ENCODE data around the gene AMIGO3.

AMIGO3 gene

GRCh38 chr3:49713336-49714105, 6.0 kb downstream of the AMIGO3 start:
- Histone ChIP-seq H3K4me1 (ENCODE audit: control insufficient read depth in 5 of 5, insufficient read depth in 5 of 5, low read length in 5 of 5) (peaks cover 0 to 8% (median 3%) of the 10 kb centered on the region in 5 donors), H3K27me3 (ENCODE audit: control insufficient read depth in 5 of 5, insufficient read depth in 4 of 5, low read length in 5 of 5) (no peaks in the 10 kb centered on the region), H3K4me3 (ENCODE audit: low read depth in 1 of 5, low read length in 5 of 5) (no peak overlapping the region), H3K9ac (ENCODE audit: low read length in 5 of 5) (no peak overlapping the region), H3K36me3 (ENCODE audit: control insufficient read depth in 5 of 5, insufficient read depth in 5 of 5, low read length in 5 of 5) (peaks cover 0 to 56% (median 31%) of the 10 kb centered on the region in 5 donors), H3K9me3 (ENCODE audit: control insufficient read depth in 5 of 5, low read length in 5 of 5) (no peaks in the 10 kb centered on the region), H3K27ac (ENCODE audit: low read depth, low read length) (no peak overlapping the region)

DNA sequence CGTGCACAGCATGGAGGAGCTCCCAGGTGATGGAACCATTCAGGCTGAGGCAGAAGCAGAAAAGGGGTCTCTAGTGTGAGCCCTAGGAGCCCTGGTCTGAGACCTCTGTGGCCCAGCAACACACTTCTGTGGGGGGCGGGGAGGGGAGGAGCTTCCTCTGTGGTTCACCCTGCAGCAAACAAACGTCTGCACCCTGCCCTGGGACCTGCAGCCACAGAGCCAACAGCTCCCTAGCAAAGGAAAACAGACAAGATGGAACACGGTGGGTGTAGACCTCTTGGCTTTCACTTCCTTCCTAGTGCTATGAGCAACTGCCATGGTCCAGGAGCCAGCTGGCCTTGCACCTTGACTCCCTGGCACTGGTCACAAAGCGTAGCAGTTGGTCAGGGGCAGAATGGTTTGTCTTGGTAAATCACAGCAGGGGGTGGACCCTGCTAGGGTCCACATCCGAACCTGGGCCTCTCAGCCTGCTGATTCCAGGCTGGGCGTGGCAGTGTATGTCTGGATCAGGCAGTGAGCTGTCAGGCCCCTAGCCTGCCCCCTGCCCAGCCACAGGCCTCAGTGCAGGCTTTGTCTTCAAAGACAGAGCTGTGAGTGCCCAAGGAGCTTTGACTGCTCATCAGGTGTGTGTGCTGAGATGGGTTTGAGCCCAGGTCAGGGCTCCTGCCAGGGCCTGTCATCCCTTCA, 6.7 kb downstream of the AMIGO3 start:
- Histone ChIP-seq H3K4me1 (ENCODE audit: control insufficient read depth in 5 of 5, insufficient read depth in 5 of 5, low read length in 5 of 5) (peaks cover 0 to 3% (median 0%) of the 10 kb centered on the region in 5 donors), H3K36me3 (ENCODE audit: control insufficient read depth in 5 of 5, insufficient read depth in 5 of 5, low read length in 5 of 5) (peaks cover 0 to 61% (median 37%) of the 10 kb centered on the region in 5 donors), H3K27ac (ENCODE audit: low read depth, low read length) (no peak overlapping the region), H3K4me3 (ENCODE audit: low read depth in 1 of 5, low read length in 5 of 5) (no peak overlapping the region), H3K9me3 (ENCODE audit: control insufficient read depth in 5 of 5, low read length in 5 of 5) (no peaks in the 10 kb centered on the region), H3K9ac (ENCODE audit: low read length in 5 of 5) (no peak overlapping the region), H3K27me3 (ENCODE audit: control insufficient read depth in 5 of 5, insufficient read depth in 4 of 5, low read length in 5 of 5) (no peaks in the 10 kb centered on the region)

DNA sequence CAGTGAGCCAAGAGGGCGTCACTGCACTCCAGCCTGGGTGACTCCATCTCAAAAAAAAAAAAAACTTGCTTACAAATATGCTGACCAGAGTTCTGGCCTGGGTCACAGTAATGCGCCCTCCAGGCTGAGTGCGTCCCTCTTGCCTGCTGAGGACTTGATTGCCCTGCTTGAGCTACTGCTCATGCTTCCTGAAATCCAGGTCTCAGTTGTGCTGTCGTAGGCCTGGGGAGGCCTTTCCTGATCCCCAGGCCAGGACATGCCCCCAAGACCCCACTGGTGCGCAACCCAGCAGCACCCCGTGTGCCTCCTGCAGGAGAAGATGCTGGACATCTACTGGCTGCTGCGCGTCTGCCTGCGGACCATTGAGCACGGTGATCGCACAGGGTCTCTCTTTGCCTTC, 7.3 kb downstream of the AMIGO3 start:
- peaks cover 0 to 3% (median 0%) of the 10 kb centered on the region in 5 donors for H3K4me1 ChIP-seq (ENCODE audit: control insufficient read depth in 5 of 5, insufficient read depth in 5 of 5, low read length in 5 of 5)
- peaks cover 0 to 64% (median 40%) of the 10 kb centered on the region in 5 donors for H3K36me3 ChIP-seq (ENCODE audit: control insufficient read depth in 5 of 5, insufficient read depth in 5 of 5, low read length in 5 of 5)
- H3K9me3 ChIP-seq (ENCODE audit: control insufficient read depth in 5 of 5, low read length in 5 of 5) = no peaks in the 10 kb centered on the region
- no peak overlapping the region for H3K9ac ChIP-seq (ENCODE audit: low read length in 5 of 5)
- no peak overlapping the region for H3K27ac ChIP-seq (ENCODE audit: low read depth, low read length)
- no peaks in the 10 kb centered on the region for H3K27me3 ChIP-seq (ENCODE audit: control insufficient read depth in 5 of 5, insufficient read depth in 4 of 5, low read length in 5 of 5)
- no peak overlapping the region for H3K4me3 ChIP-seq (ENCODE audit: low read depth in 1 of 5, low read length in 5 of 5)

- H3K36me3 ChIP-seq (ENCODE audit: control insufficient read depth in 5 of 5, insufficient read depth in 5 of 5, low read length in 5 of 5) = peaks cover 0 to 69% (median 44%) of the 10 kb centered on the region in 5 donors
Observed at GRCh38 chr3:49711489-49711888, 8.0 kb downstream of the AMIGO3 start.

DNA sequence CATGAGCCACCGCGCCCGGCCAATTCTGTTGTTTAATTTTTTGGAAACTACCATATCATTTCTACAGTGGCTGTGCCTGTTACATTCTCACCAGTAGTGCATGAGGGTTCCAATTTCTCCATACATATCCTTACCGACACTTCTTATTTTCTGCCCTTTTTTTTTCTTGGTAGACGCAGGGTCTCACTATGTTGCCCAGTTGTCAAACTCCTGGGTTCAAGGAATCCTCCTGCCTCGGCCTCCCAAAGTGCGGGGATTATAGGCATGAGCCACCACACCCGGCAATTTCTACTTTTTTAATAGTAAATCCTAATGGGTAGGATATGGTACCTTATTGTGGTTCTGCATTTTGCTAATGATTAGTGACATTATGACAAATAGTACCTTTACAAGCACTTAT, 9.6 kb downstream of the AMIGO3 start:
- no peak overlapping the region for H3K4me3 ChIP-seq (ENCODE audit: low read depth in 1 of 5, low read length in 5 of 5)
- H3K9me3 ChIP-seq (ENCODE audit: control insufficient read depth in 5 of 5, low read length in 5 of 5) = no peaks in the 10 kb centered on the region
- H3K9ac ChIP-seq (ENCODE audit: low read length in 5 of 5) = no peak overlapping the region
- peaks cover 0 to 69% (median 49%) of the 10 kb centered on the region in 5 donors for H3K36me3 ChIP-seq (ENCODE audit: control insufficient read depth in 5 of 5, insufficient read depth in 5 of 5, low read length in 5 of 5)
- H3K27ac ChIP-seq (ENCODE audit: low read depth, low read length) = no peak overlapping the region
- no peaks in the 10 kb centered on the region for H3K4me1 ChIP-seq (ENCODE audit: control insufficient read depth in 5 of 5, insufficient read depth in 5 of 5, low read length in 5 of 5)
- no peaks in the 10 kb centered on the region for H3K27me3 ChIP-seq (ENCODE audit: control insufficient read depth in 5 of 5, insufficient read depth in 4 of 5, low read length in 5 of 5)

More at GRCh38 chr3:49711489-49711888, 8.0 kb downstream of the AMIGO3 start:
- Histone ChIP-seq H3K27me3 (ENCODE audit: control insufficient read depth in 5 of 5, insufficient read depth in 4 of 5, low read length in 5 of 5) (no peaks in the 10 kb centered on the region), H3K4me1 (ENCODE audit: control insufficient read depth in 5 of 5, insufficient read depth in 5 of 5, low read length in 5 of 5) (no peaks in the 10 kb centered on the region), H3K9ac (ENCODE audit: low read length in 5 of 5) (no peak overlapping the region), H3K27ac (ENCODE audit: low read depth, low read length) (no peak overlapping the region), H3K9me3 (ENCODE audit: control insufficient read depth in 5 of 5, low read length in 5 of 5) (no peaks in the 10 kb centered on the region), H3K4me3 (ENCODE audit: low read depth in 1 of 5, low read length in 5 of 5) (no peak overlapping the region)

DNA sequence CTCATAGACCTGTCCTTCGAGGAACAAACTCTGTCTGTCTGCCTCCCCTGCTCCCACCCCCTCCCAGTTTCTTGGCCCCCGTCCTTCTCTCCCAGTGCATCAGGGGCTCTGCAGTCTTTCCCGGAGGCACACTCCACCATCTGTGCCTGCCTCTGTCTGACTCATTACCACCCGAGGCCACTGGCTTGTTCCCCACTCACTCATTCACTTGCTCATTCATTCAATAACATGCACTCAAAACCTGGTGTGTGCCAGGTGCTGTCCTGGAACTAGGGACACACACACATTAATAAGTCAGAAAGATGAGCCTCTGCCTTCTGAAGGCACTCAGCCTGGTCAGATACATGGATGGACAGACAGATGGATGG, 12.4 kb downstream of the AMIGO3 start:
- H3K9me3 ChIP-seq (ENCODE audit: control insufficient read depth in 5 of 5, low read length in 5 of 5) = no peaks in the 10 kb centered on the region
- no peaks in the 10 kb centered on the region for H3K27me3 ChIP-seq (ENCODE audit: control insufficient read depth in 5 of 5, insufficient read depth in 4 of 5, low read length in 5 of 5)
- peak overlapping the region in 1 of 5 donors; percentile 26 for H3K9ac ChIP-seq (ENCODE audit: low read length in 5 of 5)
- no peak overlapping the region for H3K4me3 ChIP-seq (ENCODE audit: low read depth in 1 of 5, low read length in 5 of 5)
- no peaks in the 10 kb centered on the region for H3K4me1 ChIP-seq (ENCODE audit: control insufficient read depth in 5 of 5, insufficient read depth in 5 of 5, low read length in 5 of 5)
- H3K27ac ChIP-seq (ENCODE audit: low read depth, low read length) = no peak overlapping the region
- peaks cover 0 to 68% (median 54%) of the 10 kb centered on the region in 5 donors for H3K36me3 ChIP-seq (ENCODE audit: control insufficient read depth in 5 of 5, insufficient read depth in 5 of 5, low read length in 5 of 5)

DNA sequence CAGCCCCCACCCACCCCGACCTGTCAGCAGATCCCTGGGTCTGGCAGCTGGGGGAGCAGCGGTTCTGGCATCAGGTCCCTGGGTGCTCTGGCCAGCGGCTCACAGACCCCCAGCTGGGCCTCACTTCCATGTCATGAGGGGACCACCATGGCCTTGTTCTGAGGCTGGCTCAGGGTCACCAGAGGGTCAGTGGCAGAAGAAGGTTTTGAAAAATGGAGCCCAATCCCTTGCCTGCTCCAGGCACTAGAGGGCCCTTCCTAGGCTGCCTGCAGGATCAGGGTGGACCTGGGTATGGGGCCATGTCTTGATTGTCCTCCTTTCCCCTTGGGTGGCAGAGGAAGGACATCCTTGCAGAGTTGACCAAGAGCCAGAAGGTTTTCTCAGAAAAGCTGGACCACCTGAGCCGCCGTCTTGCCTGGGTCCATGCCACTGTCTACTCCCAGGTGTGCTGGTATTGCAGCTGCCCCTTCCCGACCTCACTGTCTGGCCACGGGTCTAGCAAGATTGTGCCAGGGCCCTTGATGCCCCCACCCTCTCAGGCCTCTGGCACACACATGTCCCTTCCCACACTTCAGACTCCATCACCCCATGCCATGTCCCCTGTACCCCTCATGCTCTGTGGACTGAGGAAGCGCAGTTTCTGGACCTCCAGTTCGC, 12.9 kb downstream of the AMIGO3 start:
- Histone ChIP-seq H3K9ac (ENCODE audit: low read length in 5 of 5) (peak overlapping the region in 1 of 5 donors; percentile 23), H3K36me3 (ENCODE audit: control insufficient read depth in 5 of 5, insufficient read depth in 5 of 5, low read length in 5 of 5) (peaks cover 0 to 68% (median 57%) of the 10 kb centered on the region in 5 donors), H3K27ac (ENCODE audit: low read depth, low read length) (no peak overlapping the region), H3K4me1 (ENCODE audit: control insufficient read depth in 5 of 5, insufficient read depth in 5 of 5, low read length in 5 of 5) (no peaks in the 10 kb centered on the region), H3K4me3 (ENCODE audit: low read depth in 1 of 5, low read length in 5 of 5) (no peak overlapping the region), H3K9me3 (ENCODE audit: control insufficient read depth in 5 of 5, low read length in 5 of 5) (no peaks in the 10 kb centered on the region), H3K27me3 (ENCODE audit: control insufficient read depth in 5 of 5, insufficient read depth in 4 of 5, low read length in 5 of 5) (no peaks in the 10 kb centered on the region)

GRCh38 chr3:49705390-49705960, 14.0 kb downstream of the AMIGO3 start:
- Histone ChIP-seq H3K27me3 (ENCODE audit: control insufficient read depth in 5 of 5, insufficient read depth in 4 of 5, low read length in 5 of 5) (no peaks in the 10 kb centered on the region), H3K9me3 (ENCODE audit: control insufficient read depth in 5 of 5, low read length in 5 of 5) (no peaks in the 10 kb centered on the region), H3K9ac (ENCODE audit: low read length in 5 of 5) (no peak overlapping the region), H3K4me3 (ENCODE audit: low read depth in 1 of 5, low read length in 5 of 5) (no peak overlapping the region), H3K36me3 (ENCODE audit: control insufficient read depth in 5 of 5, insufficient read depth in 5 of 5, low read length in 5 of 5) (peaks cover 0 to 73% (median 63%) of the 10 kb centered on the region in 5 donors), H3K27ac (ENCODE audit: low read depth, low read length) (no peak overlapping the region), H3K4me1 (ENCODE audit: control insufficient read depth in 5 of 5, insufficient read depth in 5 of 5, low read length in 5 of 5) (peaks cover 0 to 3% (median 0%) of the 10 kb centered on the region in 5 donors)

DNA sequence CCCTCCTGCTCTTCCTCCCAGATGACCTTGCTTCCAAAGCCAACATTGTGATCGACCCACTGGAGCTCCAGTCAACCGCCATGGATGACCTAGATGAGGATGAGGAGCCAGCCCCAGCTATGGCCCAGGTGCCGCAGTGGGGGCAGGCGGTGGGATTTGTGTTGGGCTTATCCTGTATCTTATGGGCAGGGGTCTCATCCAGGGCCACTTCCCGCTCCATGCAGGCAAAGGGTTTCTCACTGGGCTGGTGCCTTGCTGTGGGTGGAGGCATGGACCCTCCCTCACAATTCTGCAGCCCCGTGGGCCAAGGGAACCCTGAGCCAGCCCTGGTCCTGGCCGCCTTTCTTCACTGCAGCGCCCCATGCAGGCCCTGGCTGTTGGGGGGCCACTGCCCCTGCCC, 14.9 kb downstream of the AMIGO3 start:
- no peak overlapping the region for H3K27ac ChIP-seq (ENCODE audit: low read depth, low read length)
- H3K27me3 ChIP-seq (ENCODE audit: control insufficient read depth in 5 of 5, insufficient read depth in 4 of 5, low read length in 5 of 5) = no peaks in the 10 kb centered on the region
- H3K4me3 ChIP-seq (ENCODE audit: low read depth in 1 of 5, low read length in 5 of 5) = no peak overlapping the region
- no peak overlapping the region for H3K9ac ChIP-seq (ENCODE audit: low read length in 5 of 5)
- H3K36me3 ChIP-seq (ENCODE audit: control insufficient read depth in 5 of 5, insufficient read depth in 5 of 5, low read length in 5 of 5) = peaks cover 0 to 79% (median 72%) of the 10 kb centered on the region in 5 donors
- H3K4me1 ChIP-seq (ENCODE audit: control insufficient read depth in 5 of 5, insufficient read depth in 5 of 5, low read length in 5 of 5) = peaks cover 0 to 3% (median 0%) of the 10 kb centered on the region in 5 donors
- H3K9me3 ChIP-seq (ENCODE audit: control insufficient read depth in 5 of 5, low read length in 5 of 5) = no peaks in the 10 kb centered on the region
